ENCODE data around the gene DPEP2. TPM values are rescaled to one million over a fixed set of nuclear protein-coding genes. Genes with fewer than 3 reads are reported as not detected.
"Not testable (repeated sequence)": the region's sequence is repeated elsewhere in the genome, so short reads cannot be mapped to it uniquely, and the experiment has no call there.

Gene DPEP2
- total RNA-seq, 6 experiments from 2014 or later, result not detected

DNA sequence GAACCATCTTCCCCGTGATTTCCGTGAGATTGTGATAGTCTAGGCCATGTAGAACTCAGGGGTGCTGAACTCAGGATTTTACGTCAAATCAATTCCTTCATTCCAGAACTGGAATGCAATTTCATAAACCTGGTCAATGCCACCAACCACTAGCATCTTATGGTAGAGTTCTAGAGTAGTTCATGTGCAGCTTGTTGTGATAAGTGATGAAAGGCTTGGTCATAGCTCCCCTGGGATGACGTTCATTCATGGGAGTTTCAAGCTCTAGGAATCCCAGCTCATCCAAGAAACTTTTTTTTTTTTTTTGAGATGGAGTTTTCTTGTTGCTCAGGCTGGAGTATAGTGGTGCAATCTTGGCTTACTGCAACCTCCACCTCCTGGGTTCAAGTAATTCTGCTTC lies 3.7 kb upstream of the DPEP2 start:
- no peak for DNase-seq
- peaks cover 2% of the 10 kb centered on the region for H3K27me3 Mint-ChIP-seq (ENCODE audit: insufficient read depth)

GRCh38 chr16:68000450-68000849 lies 1.2 kb upstream of the DPEP2 start:
- peaks cover 10% of the 10 kb centered on the region for H3K4me1 Mint-ChIP-seq (ENCODE audit: low read depth)
- no peak overlapping the region for H3K27ac Mint-ChIP-seq
- no peak overlapping the region for H3K4me3 Mint-ChIP-seq
- no peaks in the 10 kb centered on the region for H3K36me3 Mint-ChIP-seq (ENCODE audit: low read depth)
- TF ChIP-seq CTCF (IDR thresholded peaks at IDR 0.05), result no peak
- H3K9me3 Mint-ChIP-seq, result no peaks in the 10 kb centered on the region
- H3K27me3 Mint-ChIP-seq (ENCODE audit: insufficient read depth), result peaks cover 2% of the 10 kb centered on the region
- no peak for DNase-seq

More for the DNA sequence above, 3.7 kb upstream of the DPEP2 start:
- TF ChIP-seq CTCF (IDR thresholded peaks at IDR 0.05), result no peak
- Mint-ChIP-seq H3K27ac (no peak overlapping the region), H3K36me3 (ENCODE audit: low read depth) (no peaks in the 10 kb centered on the region), H3K9me3 (no peaks in the 10 kb centered on the region), H3K4me1 (ENCODE audit: low read depth) (peaks cover 10% of the 10 kb centered on the region), H3K4me3 (no peak overlapping the region)

DNA sequence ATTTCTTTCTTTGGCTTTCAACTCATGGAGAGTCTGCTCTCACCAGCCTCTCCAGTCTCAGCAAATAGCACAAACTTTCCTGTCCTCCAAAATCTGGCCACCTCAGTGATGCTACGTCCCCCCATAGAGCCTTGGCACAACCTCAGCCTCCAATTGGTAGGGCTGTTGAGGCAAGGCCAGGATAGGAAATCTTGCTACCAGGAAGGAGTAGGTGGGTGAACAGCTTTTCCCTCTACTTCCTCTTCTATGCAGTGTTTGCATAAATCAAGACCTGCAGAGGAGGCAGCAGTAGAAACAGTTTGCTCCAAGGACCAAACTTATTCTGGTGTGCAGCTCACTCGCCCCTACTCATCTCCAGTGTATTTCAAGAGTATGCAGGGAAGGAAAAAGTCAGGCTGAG lies 701 bp upstream of the DPEP2 start:
- no peak for TF ChIP-seq CTCF (IDR thresholded peaks at IDR 0.05)
- Mint-ChIP-seq H3K27ac (no peak overlapping the region), H3K36me3 (ENCODE audit: low read depth) (no peaks in the 10 kb centered on the region), H3K4me3 (no peak overlapping the region), H3K27me3 (ENCODE audit: insufficient read depth) (peaks cover 2% of the 10 kb centered on the region), H3K4me1 (ENCODE audit: low read depth) (peaks cover 10% of the 10 kb centered on the region), H3K9me3 (no peaks in the 10 kb centered on the region)
- no peak for DNase-seq

DNA sequence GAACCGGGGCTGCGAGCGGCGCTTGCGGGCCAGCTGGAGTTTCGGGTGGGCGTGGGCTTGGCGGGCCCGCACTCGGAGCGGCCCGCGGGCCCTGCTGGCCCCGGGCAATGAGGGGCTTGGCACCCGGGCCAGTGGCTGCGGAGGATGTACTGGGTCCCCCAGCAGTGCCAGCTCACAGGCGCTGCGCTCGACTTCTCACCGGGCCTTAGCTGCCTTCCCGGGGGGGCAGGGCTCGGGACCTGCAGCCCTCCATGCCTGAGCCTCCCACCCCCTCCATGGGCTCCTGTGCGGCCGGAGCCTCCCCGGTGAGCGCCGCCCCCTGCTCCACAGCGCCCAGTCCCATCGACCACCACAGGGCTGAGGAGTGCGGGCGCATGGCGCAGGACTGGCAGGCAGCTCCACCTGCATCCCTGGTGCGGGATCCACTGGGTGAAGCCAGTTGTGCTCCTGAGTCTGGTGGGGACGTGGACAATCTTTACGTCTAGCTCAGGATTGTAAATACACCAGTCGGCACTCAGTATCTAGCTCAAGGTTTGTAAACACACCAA lies 979 bp downstream of the DPEP2 start:
- not testable (repeated sequence) for H3K4me3 Mint-ChIP-seq; H3K36me3 Mint-ChIP-seq (ENCODE audit: low read depth); H3K9me3 Mint-ChIP-seq; H3K27ac Mint-ChIP-seq; H3K27me3 Mint-ChIP-seq (ENCODE audit: insufficient read depth); DNase-seq
- peaks cover 10% of the 10 kb centered on the region for H3K4me1 Mint-ChIP-seq (ENCODE audit: low read depth)

GRCh38 chr16:67996666-67997065 lies 2.6 kb downstream of the DPEP2 start:
- Mint-ChIP-seq H3K36me3 (ENCODE audit: low read depth) (no peaks in the 10 kb centered on the region), H3K9me3 (no peaks in the 10 kb centered on the region), H3K27ac (no peak overlapping the region), H3K4me3 (no peak overlapping the region), H3K4me1 (ENCODE audit: low read depth) (peaks cover 10% of the 10 kb centered on the region), H3K27me3 (ENCODE audit: insufficient read depth) (peaks cover 2% of the 10 kb centered on the region)
- no peak for DNase-seq
- no peak for TF ChIP-seq CTCF (IDR thresholded peaks at IDR 0.05)

GRCh38 chr16:67995423-67995822 lies 3.9 kb downstream of the DPEP2 start:
- TF ChIP-seq CTCF (IDR thresholded peaks at IDR 0.05), result no peak
- Mint-ChIP-seq H3K27ac (no peak overlapping the region), H3K27me3 (ENCODE audit: insufficient read depth) (peaks cover 2% of the 10 kb centered on the region), H3K36me3 (ENCODE audit: low read depth) (no peaks in the 10 kb centered on the region), H3K4me3 (no peak overlapping the region), H3K4me1 (ENCODE audit: low read depth) (peaks cover 8% of the 10 kb centered on the region), H3K9me3 (no peaks in the 10 kb centered on the region)
- no peak for DNase-seq

- not testable (repeated sequence) for H3K4me3 Mint-ChIP-seq; H3K4me1 Mint-ChIP-seq (ENCODE audit: low read depth); H3K9me3 Mint-ChIP-seq; H3K27ac Mint-ChIP-seq; H3K27me3 Mint-ChIP-seq (ENCODE audit: insufficient read depth); DNase-seq; H3K36me3 Mint-ChIP-seq (ENCODE audit: low read depth)
Measured at GRCh38 chr16:67994040-67994408, 5.3 kb downstream of the DPEP2 start.

Measured in HFFc6 (cell line).